Stimulated activated naive CD8-positive, alpha-beta T cell treated with anti-CD3 and anti-CD28 coated beads, Interleukin-15, amount 100 ng/mL, for 72 hours (primary cell): ENCODE data around the gene RBM27.
"Not testable (repeated sequence)": the region's sequence is repeated elsewhere in the genome, so short reads cannot be mapped to it uniquely, and the experiment has no call there.

Experiments
- ATAC-seq: fragments of 150-1000 bp; cut with Tn5 transposase; 2 replicates; pipeline ENCODE4 v1.10.0; 2021; ENCODE audit warnings: mild to moderate bottlenecking, moderate library complexity
- DNase-seq, 2 donors: peaks; one replicate each; pipeline ENCODE4 v3.0.0; 2021 to 2022
- H3K27ac Mint-ChIP-seq, 2 donors: one replicate each; pipeline ENCODE4 v1.8.0; 2022; ENCODE audit warnings: mild to moderate bottlenecking in 2 of 2, mixed read lengths in 2 of 2, moderate library complexity in 2 of 2
- H3K27me3 Mint-ChIP-seq: one replicate; pipeline ENCODE4 v1.8.0; 2022; ENCODE audit warnings: mixed read lengths
- H3K4me1 Mint-ChIP-seq: one replicate; pipeline ENCODE4 v1.8.0; 2022; ENCODE audit warnings: mild to moderate bottlenecking, mixed read lengths
- H3K4me3 Mint-ChIP-seq, 2 donors: one replicate each; pipeline ENCODE4 v1.8.0; 2022; ENCODE audit warnings: mild to moderate bottlenecking in 2 of 2, mixed read lengths in 2 of 2, moderate library complexity in 1 of 2
- H3K9me3 Mint-ChIP-seq, 2 donors: one replicate each; pipeline ENCODE4 v1.8.0; 2022; ENCODE audit warnings: mixed read lengths in 2 of 2

RBM27 gene

GRCh38 chr5:146194997-146195396 is 8.4 kb upstream of the RBM27 start:
- H3K4me1 Mint-ChIP-seq = peaks cover 11% of the 10 kb centered on the region
- DNase-seq, ATAC-seq, H3K27ac Mint-ChIP-seq, H3K4me3 Mint-ChIP-seq, H3K9me3 Mint-ChIP-seq: not testable (repeated sequence)
- H3K27me3 Mint-ChIP-seq = peaks cover 23% of the 10 kb centered on the region

DNA sequence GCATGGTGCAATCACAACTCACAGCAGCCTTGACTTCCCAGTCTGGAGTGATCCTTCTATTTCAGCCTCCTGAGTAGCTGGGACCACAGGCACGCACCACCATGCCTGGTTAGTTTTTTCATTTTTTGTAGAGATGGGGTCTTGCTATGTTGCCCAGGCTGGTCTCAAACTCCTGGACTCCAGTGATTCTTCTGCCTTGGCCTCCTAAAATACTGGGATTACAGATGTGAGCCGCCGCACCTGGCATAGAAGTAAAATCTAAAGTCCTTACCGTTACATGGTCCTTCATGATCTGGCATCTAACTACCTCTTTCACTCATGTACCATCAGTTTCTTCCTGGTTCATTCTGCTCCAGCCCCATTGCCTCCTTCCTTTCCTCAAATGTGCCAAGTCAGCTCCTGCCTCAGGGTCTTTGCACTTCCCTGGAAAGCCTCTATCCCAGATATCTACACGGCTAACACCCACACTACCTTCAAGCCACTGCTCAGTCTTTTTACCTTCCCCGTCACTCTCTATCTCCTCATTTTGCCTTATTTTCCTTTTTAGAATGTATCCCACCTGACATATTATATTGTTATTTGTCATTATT is 6.9 kb upstream of the RBM27 start:
- DNase-seq (no peak), ATAC-seq (no peak)
- Mint-ChIP-seq H3K9me3 (peaks cover 0 to 9% of the 10 kb centered on the region in 2 donors), H3K27me3 (peaks cover 15% of the 10 kb centered on the region), H3K4me3 (no peak overlapping the region), H3K4me1 (peaks cover 11% of the 10 kb centered on the region), H3K27ac (peak overlapping the region in 1 of 2 donors; percentile 51)

DNA sequence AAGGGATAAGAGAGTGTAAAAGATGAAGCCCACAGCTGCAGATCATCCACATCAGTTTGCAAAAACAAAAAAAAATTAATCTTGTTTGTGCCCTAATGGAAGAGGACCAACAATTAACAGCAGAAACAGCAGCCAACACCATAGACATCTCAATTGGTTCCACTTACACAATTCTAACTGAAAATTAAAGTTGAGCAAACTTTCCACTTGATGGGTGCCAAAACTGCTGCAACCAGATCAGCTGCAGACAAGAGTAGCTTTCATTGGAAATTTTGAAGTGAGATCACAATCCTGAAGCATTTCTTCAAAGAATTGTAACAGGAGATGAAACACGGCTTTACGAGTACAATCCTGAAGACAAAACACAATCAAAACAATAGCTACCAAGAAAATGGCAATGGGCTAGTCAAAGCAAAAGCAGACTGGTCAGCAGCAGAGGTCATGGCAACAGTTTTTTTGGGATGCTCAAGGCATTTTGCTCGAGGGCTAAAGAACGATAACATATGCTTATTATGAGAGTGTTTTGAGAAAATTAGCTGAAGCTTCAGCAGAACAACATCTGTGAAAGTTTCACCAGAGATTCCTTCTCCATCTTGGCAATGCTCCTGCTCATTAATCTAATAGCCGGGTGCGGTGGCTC is 4.1 kb upstream of the RBM27 start:
- ATAC-seq (no peak), DNase-seq (no peak)
- H3K9me3 Mint-ChIP-seq = peaks cover 0 to 3% of the 10 kb centered on the region in 2 donors
- peaks cover 9% of the 10 kb centered on the region for H3K27me3 Mint-ChIP-seq
- no peak overlapping the region for H3K27ac Mint-ChIP-seq
- no peak overlapping the region for H3K4me3 Mint-ChIP-seq
- no peaks in the 10 kb centered on the region for H3K4me1 Mint-ChIP-seq

GRCh38 chr5:146201795-146202194 is 1.6 kb upstream of the RBM27 start:
- not testable (repeated sequence) for H3K9me3 Mint-ChIP-seq, ATAC-seq, DNase-seq, H3K27me3 Mint-ChIP-seq, H3K4me3 Mint-ChIP-seq, H3K27ac Mint-ChIP-seq, H3K4me1 Mint-ChIP-seq

- Mint-ChIP-seq H3K27ac (no peak overlapping the region), H3K9me3 (no peaks in the 10 kb centered on the region), H3K4me3 (no peak overlapping the region), H3K27me3 (no peaks in the 10 kb centered on the region), H3K4me1 (peaks cover 1% of the 10 kb centered on the region)
- peak; percentile 35 for ATAC-seq
- no peak for DNase-seq
Measured at GRCh38 chr5:146203872-146204192, 427 bp downstream of the RBM27 start.

DNA sequence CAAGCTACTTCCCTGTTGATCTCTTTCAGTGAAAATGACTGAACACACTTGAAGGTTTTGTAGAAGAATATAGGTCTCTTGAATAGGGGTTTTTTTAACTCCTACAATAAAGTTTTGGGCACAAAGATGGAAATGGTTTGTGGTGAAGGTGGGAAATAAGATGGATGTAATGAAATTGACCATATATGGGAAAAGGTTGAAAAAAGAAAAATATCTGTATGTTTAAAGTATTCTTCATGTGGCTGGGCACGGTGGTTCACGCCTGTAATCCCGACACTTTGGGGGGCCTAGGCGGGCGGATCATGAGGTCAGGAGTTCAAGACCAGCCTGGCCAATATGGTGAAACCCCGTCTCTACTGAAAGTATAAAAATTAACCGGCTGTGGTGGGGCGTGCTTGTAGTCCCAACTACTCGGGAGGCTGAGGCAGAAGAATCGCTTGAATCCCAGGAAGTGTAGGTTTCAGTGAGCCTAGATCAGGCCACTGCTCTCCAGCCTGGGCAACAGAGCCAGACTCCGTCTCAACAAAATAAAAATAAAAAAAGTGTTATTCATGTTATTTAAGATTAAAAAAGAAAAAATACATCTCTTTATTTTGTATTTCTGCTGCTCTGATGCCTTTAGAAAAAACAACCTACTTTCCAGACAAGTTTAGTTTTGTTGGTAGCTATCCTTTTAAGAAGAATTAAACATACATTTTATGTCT is 2.2 kb downstream of the RBM27 start:
- peak overlapping the region in 1 of 2 donors; percentile 82 for H3K27ac Mint-ChIP-seq
- DNase-seq (no peak), ATAC-seq (no peak)
- no peak overlapping the region for H3K4me3 Mint-ChIP-seq
- no peaks in the 10 kb centered on the region for H3K9me3 Mint-ChIP-seq
- no peaks in the 10 kb centered on the region for H3K27me3 Mint-ChIP-seq
- H3K4me1 Mint-ChIP-seq = peaks cover 20% of the 10 kb centered on the region

DNA sequence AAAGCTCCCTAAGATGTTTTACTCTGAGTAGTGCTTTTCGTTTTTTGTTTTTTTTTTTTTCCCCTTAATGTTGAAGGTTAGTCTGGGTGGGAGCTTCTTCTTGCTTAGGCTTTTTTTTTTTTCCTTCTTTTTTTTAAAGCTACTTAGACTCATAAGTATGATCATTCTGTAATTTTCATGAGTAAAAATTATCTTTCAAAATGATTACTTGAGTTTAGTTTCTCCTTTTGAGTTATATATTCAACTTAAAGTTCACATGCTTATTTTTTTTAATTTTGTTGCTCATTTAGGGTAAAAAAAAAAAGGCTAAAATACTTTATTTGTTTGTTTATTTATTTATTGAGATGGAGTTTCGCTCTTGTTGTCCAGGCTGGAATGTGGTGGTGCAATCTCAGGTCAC is 2.9 kb downstream of the RBM27 start:
- Mint-ChIP-seq H3K4me3 (peak overlapping the region in 1 of 2 donors; percentile 41), H3K9me3 (no peaks in the 10 kb centered on the region), H3K27ac (peak overlapping the region in 1 of 2 donors; percentile 82), H3K4me1 (peaks cover 20% of the 10 kb centered on the region), H3K27me3 (no peaks in the 10 kb centered on the region)
- ATAC-seq (no peak), DNase-seq (no peak)

DNA sequence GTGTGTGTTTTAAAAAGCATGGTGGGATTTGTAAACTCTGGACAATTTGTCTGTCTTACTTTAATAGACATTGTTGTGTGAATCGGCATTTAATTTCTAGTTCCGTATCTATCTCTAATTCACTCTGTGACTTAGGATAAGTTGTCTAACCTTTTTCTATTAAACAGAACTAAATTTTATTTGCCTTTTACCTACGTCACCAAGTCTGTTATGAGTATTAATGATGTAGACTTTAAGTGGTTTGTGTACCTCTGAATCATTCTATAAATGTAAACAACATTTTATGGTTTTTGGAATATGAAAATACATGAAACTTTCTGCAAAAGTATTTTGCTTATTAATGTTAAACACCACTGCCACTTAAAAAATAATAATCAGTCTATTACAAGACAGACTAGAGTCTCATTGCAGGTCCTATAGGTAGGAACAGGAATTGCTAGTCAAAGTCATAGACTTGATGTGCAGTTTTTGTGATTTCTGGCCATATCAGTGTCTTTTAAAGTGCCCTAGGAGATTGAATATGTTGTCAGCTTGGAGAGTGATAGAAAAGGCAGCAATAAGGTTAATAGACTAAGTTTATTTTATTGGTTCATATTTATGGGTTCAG is 5.6 kb downstream of the RBM27 start:
- Mint-ChIP-seq H3K27me3 (no peaks in the 10 kb centered on the region), H3K4me1 (peaks cover 27% of the 10 kb centered on the region), H3K9me3 (no peaks in the 10 kb centered on the region), H3K27ac (no peak overlapping the region), H3K4me3 (no peak overlapping the region)
- DNase-seq (no peak), ATAC-seq (no peak)

- DNase-seq (no peak), ATAC-seq (no peak)
- Mint-ChIP-seq H3K4me1 (peaks cover 34% of the 10 kb centered on the region), H3K27me3 (no peaks in the 10 kb centered on the region), H3K27ac (no peak overlapping the region), H3K4me3 (no peak overlapping the region), H3K9me3 (no peaks in the 10 kb centered on the region)
Measured at GRCh38 chr5:146209714-146210113, 6.3 kb downstream of the RBM27 start.

DNA sequence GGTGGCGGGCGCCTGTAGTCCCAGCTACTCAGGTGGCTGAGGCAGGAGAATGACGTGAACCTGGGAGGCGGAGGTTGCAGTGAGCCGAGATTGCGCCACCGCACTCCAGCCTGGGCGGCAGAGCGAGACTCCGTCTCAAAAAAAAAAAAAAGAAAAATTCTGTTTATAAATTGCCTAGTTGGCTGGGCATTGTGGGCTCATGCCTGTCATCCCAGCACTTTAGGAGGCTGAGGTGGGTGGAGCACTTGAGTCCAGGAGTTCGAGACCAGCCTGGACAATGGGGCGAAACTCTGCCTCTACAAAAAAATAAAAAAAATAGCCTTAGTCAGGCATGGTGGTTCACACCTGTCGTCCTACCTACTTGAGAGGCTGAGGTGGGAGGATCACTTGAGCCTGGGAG is 7.4 kb downstream of the RBM27 start:
- not testable (repeated sequence) for H3K4me3 Mint-ChIP-seq, H3K27me3 Mint-ChIP-seq, H3K9me3 Mint-ChIP-seq, DNase-seq, H3K27ac Mint-ChIP-seq, ATAC-seq
- H3K4me1 Mint-ChIP-seq = peaks cover 44% of the 10 kb centered on the region

GRCh38 chr5:146213210-146213826 is 9.9 kb downstream of the RBM27 start:
- DNase-seq (no peak), ATAC-seq (no peak)
- no peak overlapping the region for H3K4me3 Mint-ChIP-seq
- H3K27me3 Mint-ChIP-seq = no peaks in the 10 kb centered on the region
- peaks cover 55% of the 10 kb centered on the region for H3K4me1 Mint-ChIP-seq
- peak overlapping the region in 1 of 2 donors; percentile 12 for H3K27ac Mint-ChIP-seq
- H3K9me3 Mint-ChIP-seq = no peaks in the 10 kb centered on the region

DNA sequence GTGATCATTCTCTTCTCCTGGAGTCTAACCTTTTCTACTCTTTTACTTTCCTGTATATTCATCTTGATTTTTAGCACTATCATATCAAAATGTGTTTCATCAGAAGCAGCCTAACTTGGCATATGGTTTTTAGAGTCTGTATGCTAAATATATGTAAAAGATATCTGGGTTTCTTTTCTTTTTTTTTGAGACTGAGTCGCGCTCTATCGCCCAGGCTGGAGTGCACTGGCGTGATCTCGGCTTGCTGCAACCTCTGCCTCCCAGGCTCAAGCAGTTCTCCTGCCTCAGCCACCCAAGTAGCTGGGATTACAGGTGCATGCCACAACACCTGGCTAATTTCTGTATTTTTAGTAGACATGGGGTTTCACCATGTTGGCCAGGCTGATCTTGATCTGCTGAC is 11.5 kb downstream of the RBM27 start:
- ATAC-seq, DNase-seq, H3K9me3 Mint-ChIP-seq, H3K27ac Mint-ChIP-seq, H3K4me3 Mint-ChIP-seq, H3K27me3 Mint-ChIP-seq: not testable (repeated sequence)
- H3K4me1 Mint-ChIP-seq = peaks cover 43% of the 10 kb centered on the region

- Mint-ChIP-seq H3K4me1 (peaks cover 32% of the 10 kb centered on the region), H3K9me3 (no peaks in the 10 kb centered on the region), H3K27me3 (no peaks in the 10 kb centered on the region), H3K4me3 (no peak overlapping the region), H3K27ac (peak overlapping the region in 1 of 2 donors; percentile 13)
- DNase-seq (no peak), ATAC-seq (no peak)
Measured at GRCh38 chr5:146218168-146218567, 14.8 kb downstream of the RBM27 start.

- Mint-ChIP-seq H3K9me3 (no peaks in the 10 kb centered on the region), H3K4me3 (no peak overlapping the region)
Measured at GRCh38 chr5:146219243-146219642, 15.8 kb downstream of the RBM27 start.

GRCh38 chr5:146221234-146221633 is 17.8 kb downstream of the RBM27 start:
- Mint-ChIP-seq H3K9me3 (no peaks in the 10 kb centered on the region), H3K4me3 (no peak overlapping the region), H3K4me1 (peaks cover 11% of the 10 kb centered on the region), H3K27ac (no peak overlapping the region), H3K27me3 (no peaks in the 10 kb centered on the region)
- no peak for ATAC-seq
- DNase-seq = no peak

More at GRCh38 chr5:146219243-146219642, 15.8 kb downstream of the RBM27 start:
- ATAC-seq (no peak), DNase-seq (no peak)
- no peaks in the 10 kb centered on the region for H3K27me3 Mint-ChIP-seq
- no peak overlapping the region for H3K27ac Mint-ChIP-seq
- H3K4me1 Mint-ChIP-seq = peaks cover 26% of the 10 kb centered on the region

GRCh38 chr5:146222005-146222404 is 18.6 kb downstream of the RBM27 start:
- ATAC-seq (no peak), DNase-seq (no peak)
- no peaks in the 10 kb centered on the region for H3K9me3 Mint-ChIP-seq
- H3K27ac Mint-ChIP-seq = no peak overlapping the region
- H3K27me3 Mint-ChIP-seq = no peaks in the 10 kb centered on the region
- peaks cover 7% of the 10 kb centered on the region for H3K4me1 Mint-ChIP-seq
- H3K4me3 Mint-ChIP-seq = no peak overlapping the region
